ENCODE measurements around the gene LONP2.

LONP2 gene

DNA sequence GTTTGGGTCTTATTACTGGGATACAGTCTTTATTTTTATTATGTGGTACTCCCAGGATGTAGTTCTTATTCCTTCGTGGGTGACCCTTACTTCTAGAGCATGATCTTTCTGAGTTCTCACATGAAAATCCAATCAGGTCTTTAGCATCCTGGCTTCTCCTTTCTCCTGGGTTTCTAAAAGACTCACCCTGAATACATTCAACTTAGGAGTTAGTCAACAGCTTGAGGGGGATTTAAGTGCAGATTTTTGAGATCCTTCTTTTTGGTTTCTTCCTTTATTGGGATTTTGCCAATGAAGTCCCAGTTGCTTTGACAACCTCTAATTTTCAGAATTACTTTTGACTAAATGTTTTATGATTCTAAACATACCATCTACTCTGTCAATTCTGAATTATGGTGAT is 72.9 kb downstream of the LONP2 start:
- no peaks in the 10 kb centered on the region for H3K27me3 ChIP-seq (ENCODE audit: control insufficient read depth, insufficient read depth, low read length)
- no peak overlapping the region for H3K4me3 ChIP-seq (ENCODE audit: low read depth, low read length)
- TF ChIP-seq, protein P1, sequence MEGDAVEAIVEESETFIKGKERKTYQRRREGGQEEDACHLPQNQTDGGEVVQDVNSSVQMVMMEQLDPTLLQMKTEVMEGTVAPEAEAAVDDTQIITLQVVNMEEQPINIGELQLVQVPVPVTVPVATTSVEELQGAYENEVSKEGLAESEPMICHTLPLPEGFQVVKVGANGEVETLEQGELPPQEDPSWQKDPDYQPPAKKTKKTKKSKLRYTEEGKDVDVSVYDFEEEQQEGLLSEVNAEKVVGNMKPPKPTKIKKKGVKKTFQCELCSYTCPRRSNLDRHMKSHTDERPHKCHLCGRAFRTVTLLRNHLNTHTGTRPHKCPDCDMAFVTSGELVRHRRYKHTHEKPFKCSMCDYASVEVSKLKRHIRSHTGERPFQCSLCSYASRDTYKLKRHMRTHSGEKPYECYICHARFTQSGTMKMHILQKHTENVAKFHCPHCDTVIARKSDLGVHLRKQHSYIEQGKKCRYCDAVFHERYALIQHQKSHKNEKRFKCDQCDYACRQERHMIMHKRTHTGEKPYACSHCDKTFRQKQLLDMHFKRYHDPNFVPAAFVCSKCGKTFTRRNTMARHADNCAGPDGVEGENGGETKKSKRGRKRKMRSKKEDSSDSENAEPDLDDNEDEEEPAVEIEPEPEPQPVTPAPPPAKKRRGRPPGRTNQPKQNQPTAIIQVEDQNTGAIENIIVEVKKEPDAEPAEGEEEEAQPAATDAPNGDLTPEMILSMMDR (IDR thresholded peaks at IDR 0.05) = no peak
- no peak overlapping the region for H3K4me2 ChIP-seq (ENCODE audit: low read length)
- peaks cover 10% of the 10 kb centered on the region for H3K4me1 ChIP-seq
- no peak overlapping the region for H2AFZ ChIP-seq
- H3K79me2 ChIP-seq = peaks cover 14% of the 10 kb centered on the region
- H3K36me3 ChIP-seq (ENCODE audit: control insufficient read depth, insufficient read depth, low read length) = no peaks in the 10 kb centered on the region
- no peaks in the 10 kb centered on the region for H3K9me3 ChIP-seq (ENCODE audit: control insufficient read depth, low read length)
- H3K27ac ChIP-seq = no peak overlapping the region
- H3K9ac ChIP-seq = no peak overlapping the region

DNA sequence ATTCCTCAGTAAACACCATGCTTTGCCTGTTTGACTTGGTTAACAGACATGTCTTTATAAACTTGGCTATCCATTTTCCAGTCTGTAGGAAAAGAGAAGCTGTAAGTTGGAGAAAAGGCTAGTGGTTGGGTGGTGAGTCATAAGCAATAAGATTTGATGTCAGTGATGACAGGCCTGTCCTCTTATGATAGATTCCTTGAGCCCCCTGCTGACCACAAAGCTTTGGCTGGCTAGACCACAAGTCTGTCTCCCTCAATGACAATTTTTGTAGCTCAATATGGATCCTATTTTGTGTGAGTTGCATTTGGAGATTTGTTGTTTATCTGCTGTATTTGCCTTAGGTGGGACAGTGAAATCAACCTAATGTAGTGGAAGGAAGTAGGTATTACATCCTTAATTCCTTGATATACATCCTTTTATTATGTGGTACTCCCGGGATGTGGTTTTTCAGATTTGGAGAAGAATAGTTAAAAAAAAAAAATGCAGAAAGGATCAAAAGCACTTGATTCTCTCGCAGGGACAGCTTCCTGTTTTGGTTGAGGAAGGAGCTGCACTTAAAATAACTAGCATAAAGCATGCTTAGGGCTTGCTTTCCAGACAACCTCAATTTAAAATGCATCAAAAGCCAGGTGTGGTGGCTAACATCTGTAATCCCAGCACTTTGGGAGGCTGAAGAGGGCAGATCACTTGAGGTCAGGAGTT is 73.7 kb downstream of the LONP2 start:
- no peaks in the 10 kb centered on the region for H3K27me3 ChIP-seq (ENCODE audit: control insufficient read depth, insufficient read depth, low read length)
- no peaks in the 10 kb centered on the region for H3K36me3 ChIP-seq (ENCODE audit: control insufficient read depth, insufficient read depth, low read length)
- H3K4me2 ChIP-seq (ENCODE audit: low read length) = no peak overlapping the region
- peaks cover 8% of the 10 kb centered on the region for H3K79me2 ChIP-seq
- no peaks in the 10 kb centered on the region for H3K9me3 ChIP-seq (ENCODE audit: control insufficient read depth, low read length)
- H3K27ac ChIP-seq = no peak overlapping the region
- no peak overlapping the region for H3K9ac ChIP-seq
- TF ChIP-seq, protein P1 (IDR thresholded peaks at IDR 0.05) = no peak
- no peak overlapping the region for H2AFZ ChIP-seq
- no peak overlapping the region for H3K4me3 ChIP-seq (ENCODE audit: low read depth, low read length)
- H3K4me1 ChIP-seq = peaks cover 10% of the 10 kb centered on the region

DNA sequence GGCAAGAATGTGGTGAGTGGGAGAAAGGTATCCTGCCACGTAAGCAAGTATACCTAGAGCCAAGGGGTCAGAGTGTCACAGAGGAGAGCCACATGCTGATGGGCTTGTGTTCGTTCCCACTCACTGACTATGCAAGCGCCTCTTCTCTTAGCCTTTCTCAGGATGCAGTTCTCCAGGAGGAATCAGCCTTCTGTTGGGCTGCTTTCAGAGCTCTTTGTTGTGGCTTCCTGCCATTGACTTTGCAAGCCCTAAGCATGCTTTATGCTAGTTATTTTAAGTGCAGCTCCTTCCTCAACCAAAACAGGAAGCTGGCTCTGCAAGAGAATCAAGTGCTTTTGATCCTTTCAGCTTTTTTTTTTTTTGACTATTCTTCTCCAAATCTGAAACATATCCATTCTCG is 74.5 kb downstream of the LONP2 start:
- Histone ChIP-seq H2AFZ (no peak overlapping the region), H3K4me3 (ENCODE audit: low read depth, low read length) (no peak overlapping the region), H3K36me3 (ENCODE audit: control insufficient read depth, insufficient read depth, low read length) (no peaks in the 10 kb centered on the region), H3K4me1 (peaks cover 10% of the 10 kb centered on the region), H3K27ac (no peak overlapping the region), H3K9ac (no peak overlapping the region), H3K79me2 (peaks cover 4% of the 10 kb centered on the region), H3K4me2 (ENCODE audit: low read length) (no peak overlapping the region), H3K27me3 (ENCODE audit: control insufficient read depth, insufficient read depth, low read length) (no peaks in the 10 kb centered on the region), H3K9me3 (ENCODE audit: control insufficient read depth, low read length) (no peaks in the 10 kb centered on the region)
- TF ChIP-seq, protein P1 (IDR thresholded peaks at IDR 0.05) = no peak

DNA sequence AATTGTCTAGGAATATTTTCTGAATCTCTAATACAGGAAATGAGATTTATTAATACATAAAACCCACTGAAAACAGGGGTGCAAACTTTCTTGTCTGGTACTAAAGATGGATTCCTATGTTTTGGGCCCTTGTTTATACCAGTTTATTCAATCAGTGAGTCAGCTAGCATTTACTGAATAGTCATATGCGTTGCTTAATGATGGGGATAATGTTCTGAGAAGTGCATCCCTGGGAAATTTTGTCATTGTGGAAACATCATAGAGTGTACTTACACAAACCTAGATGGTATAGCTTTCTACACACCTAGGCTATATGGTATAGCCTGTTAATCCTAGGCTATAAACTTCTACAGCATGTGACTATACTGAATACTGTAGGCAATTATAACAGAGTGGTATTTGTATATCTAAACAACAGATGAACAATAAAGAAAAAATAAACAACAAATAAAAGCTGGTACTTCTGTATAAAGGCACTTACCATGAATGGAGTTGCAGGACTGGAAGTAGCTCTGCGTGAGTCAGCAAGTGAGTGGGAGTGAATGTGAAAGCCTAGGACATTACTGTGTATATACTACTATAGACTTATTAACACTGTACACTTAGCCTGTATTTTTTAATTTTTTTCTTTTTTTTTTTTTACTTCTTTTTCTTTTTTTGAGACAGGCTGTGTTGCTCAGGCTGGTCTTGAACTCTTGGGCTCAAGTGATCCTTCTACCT is 77.4 kb downstream of the LONP2 start:
- peaks cover 6% of the 10 kb centered on the region for H3K4me1 ChIP-seq
- peaks cover 7% of the 10 kb centered on the region for H3K79me2 ChIP-seq
- H3K36me3 ChIP-seq (ENCODE audit: control insufficient read depth, insufficient read depth, low read length) = no peaks in the 10 kb centered on the region
- H3K27me3 ChIP-seq (ENCODE audit: control insufficient read depth, insufficient read depth, low read length) = no peaks in the 10 kb centered on the region
- no peak overlapping the region for H3K27ac ChIP-seq
- H2AFZ ChIP-seq = no peak overlapping the region
- TF ChIP-seq, protein P1 (IDR thresholded peaks at IDR 0.05) = no peak
- no peaks in the 10 kb centered on the region for H3K9me3 ChIP-seq (ENCODE audit: control insufficient read depth, low read length)
- H3K9ac ChIP-seq = no peak overlapping the region
- H3K4me3 ChIP-seq (ENCODE audit: low read depth, low read length) = no peak overlapping the region
- H3K4me2 ChIP-seq (ENCODE audit: low read length) = no peak overlapping the region
